Measurements from ENCODE around the gene STIM2. TPM values are rescaled to one million over a fixed set of nuclear protein-coding genes. Genes with fewer than 3 reads are reported as not detected.
"Not testable (repeated sequence)": the region's sequence is repeated elsewhere in the genome, so short reads cannot be mapped to it uniquely, and the experiment has no call there.

STIM2 gene
- total RNA-seq, 1 donor from 2014 or later = 54.0 TPM

- no peak for DNase-seq (ENCODE audit: low spot score)
Measured at GRCh38 chr4:26867914-26868684, 7.5 kb downstream of the STIM2 start.

DNA sequence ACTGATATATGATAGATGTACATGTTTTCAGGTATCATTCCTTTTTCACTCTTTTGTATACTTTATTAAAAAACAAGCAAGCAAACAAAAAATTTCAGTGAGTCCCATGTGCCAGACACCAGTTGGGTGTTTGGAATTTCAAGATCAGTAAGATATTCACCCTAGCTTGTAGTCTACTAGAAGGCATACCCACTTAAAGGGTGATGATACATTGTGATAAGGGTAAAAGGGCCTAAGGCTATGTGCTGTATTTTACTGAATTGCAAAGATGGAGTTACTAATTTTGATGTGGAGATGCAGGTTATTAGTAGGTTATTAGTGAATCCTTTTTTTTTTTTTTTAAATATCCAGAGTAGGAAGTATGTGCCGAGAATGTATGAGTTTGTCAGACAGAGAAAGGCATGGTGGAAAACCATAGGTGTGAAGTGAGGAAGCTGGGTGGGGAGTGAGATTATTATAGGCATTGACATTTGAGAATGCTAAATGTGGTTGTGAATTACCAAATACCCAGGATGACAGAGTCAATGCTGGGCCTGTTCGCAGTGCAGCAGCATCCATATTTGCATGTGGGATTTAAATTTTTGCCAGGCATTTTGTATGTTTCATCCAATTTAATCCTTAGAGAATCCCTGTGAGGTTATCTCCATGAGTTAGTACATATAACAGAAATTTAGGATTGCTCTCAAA is 10.1 kb downstream of the STIM2 start:
- DNase-seq (ENCODE audit: low spot score) = no peak

GRCh38 chr4:26871611-26872010 is 11.0 kb downstream of the STIM2 start:
- no peak for DNase-seq (ENCODE audit: low spot score)

DNA sequence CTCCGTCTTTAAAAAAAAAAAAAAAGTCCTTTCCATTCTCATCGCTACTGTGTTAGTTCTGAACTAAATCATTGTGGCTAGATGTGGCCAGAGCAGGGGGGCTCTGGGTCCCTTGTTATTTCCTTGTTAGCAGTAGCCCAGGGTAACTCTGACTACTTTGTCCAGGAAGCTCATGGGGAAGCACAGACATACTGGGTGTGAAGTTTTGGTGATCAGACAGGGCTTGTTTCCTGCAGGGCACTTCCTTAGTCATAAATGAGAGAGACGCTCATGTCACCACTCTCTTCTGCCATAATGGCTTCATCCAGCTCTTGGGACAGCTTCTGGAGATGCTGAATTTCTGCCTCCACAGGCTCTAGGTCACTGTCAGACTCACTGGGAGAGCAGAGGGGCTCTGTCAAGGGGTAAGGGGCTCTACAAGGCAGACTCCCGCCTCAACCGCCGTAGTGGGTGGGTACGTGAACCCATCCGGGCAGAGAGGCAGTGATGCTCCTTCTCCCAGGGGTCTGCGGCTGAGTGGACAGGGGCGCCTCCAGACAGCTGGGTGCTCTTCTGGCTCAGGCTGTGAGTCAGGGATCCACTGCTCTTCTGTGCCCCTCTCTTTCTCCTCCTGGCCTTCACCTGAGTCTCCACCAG is 12.9 kb downstream of the STIM2 start:
- no peak for DNase-seq (ENCODE audit: low spot score)

- no peak for DNase-seq (ENCODE audit: low spot score)
Measured at GRCh38 chr4:26874110-26874509, 13.5 kb downstream of the STIM2 start.

- no peak for DNase-seq (ENCODE audit: low spot score)
Measured at GRCh38 chr4:26877406-26877805, 16.8 kb downstream of the STIM2 start.

GRCh38 chr4:26877961-26878360 is 17.3 kb downstream of the STIM2 start:
- no peak for DNase-seq (ENCODE audit: low spot score)

GRCh38 chr4:26878794-26879391 is 18.3 kb downstream of the STIM2 start:
- no peak for DNase-seq (ENCODE audit: low spot score)

- no peak for DNase-seq (ENCODE audit: low spot score)
Measured at GRCh38 chr4:26879805-26880204, 19.2 kb downstream of the STIM2 start.

DNA sequence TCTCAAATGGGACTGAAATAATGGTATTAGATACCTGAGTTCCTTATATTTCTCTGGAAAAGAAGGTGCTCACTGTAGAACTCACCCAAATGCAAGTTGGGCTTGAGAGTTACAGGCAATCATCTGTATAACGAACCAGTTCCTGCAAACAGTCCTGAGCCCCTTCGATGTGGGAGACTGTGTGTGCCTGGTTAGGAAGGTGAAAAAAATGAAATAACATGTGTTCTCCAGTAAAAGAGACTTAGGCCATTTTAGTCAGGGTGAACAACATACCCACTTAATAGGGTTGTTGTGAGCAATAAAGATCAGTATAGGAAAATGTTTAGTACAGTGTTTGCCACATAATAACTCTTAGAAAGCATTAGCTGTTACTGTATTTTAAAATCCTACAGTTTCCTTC is 23.4 kb downstream of the STIM2 start:
- DNase-seq (ENCODE audit: low spot score) = no peak

DNA sequence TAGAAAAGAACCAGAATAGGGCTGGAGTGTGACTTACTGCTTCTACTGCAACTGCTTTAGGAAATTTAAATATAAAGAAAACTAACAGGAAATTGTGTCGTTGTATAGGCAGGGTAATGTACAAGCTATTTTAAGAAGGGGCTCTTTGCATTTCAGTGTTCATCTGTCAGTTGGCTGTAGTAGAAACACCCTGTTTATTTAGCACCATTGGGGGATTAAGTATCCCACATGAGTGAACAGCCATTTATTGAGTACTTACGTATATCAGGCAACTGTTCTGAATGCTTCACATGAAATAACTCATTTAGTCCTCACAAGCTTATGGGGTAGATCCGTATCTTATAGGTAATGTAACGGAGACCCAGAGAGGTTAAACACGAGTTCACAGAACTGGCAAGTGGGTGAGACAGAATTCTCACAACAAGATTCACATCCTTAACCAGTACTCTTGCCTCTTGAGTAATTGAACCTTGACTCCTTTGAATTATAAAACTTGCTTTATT is 23.9 kb downstream of the STIM2 start:
- DNase-seq (ENCODE audit: low spot score) = no peak

GRCh38 chr4:26885912-26886274 is 25.3 kb downstream of the STIM2 start:
- DNase-seq (ENCODE audit: low spot score) = no peak

- no peak for DNase-seq (ENCODE audit: low spot score)
Measured at GRCh38 chr4:26887143-26887542, 26.5 kb downstream of the STIM2 start.

- DNase-seq (ENCODE audit: low spot score) = no peak
Measured at GRCh38 chr4:26887809-26888208, 27.2 kb downstream of the STIM2 start.

DNA sequence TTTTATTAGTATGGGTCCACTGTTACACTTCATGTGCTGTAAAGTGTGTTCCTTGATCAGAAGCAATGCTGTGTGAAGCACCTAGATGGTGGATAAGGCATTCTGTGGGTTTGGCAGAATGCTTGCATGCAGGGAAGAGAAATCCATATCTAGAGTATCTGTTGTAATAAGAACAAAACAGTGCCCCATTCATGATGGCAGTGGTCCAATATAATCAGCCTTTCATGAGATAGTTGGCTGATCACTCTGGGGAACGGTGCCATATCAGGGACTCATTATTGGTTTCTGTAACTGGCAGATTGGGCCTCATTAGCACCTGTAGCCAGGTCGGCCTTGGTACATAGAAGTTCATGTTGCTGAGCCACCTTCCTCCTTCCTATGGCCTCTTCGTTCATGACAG is 28.7 kb downstream of the STIM2 start:
- no peak for DNase-seq (ENCODE audit: low spot score)

GRCh38 chr4:26891054-26891453 is 30.4 kb downstream of the STIM2 start:
- no peak for DNase-seq (ENCODE audit: low spot score)

DNA sequence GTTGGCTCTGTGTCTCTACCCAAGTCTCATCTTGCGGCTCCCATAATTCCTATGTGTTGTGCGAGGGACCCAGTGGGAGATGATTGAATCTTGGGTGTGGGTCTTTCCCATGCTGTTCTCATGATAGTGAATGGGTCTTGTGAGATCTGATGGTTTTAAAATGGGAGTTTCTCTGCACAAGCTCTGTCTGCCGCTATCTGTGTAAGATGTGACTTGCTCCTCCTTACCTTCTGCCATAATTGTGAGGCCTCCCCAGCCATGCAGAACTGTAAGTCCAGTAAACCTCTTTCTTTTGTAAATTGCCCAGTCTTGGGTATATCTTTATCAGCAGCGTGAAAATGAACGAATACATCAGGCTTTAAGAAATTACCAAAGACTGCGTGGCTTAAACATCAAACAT is 31.2 kb downstream of the STIM2 start:
- DNase-seq (ENCODE audit: low spot score) = no peak

DNA sequence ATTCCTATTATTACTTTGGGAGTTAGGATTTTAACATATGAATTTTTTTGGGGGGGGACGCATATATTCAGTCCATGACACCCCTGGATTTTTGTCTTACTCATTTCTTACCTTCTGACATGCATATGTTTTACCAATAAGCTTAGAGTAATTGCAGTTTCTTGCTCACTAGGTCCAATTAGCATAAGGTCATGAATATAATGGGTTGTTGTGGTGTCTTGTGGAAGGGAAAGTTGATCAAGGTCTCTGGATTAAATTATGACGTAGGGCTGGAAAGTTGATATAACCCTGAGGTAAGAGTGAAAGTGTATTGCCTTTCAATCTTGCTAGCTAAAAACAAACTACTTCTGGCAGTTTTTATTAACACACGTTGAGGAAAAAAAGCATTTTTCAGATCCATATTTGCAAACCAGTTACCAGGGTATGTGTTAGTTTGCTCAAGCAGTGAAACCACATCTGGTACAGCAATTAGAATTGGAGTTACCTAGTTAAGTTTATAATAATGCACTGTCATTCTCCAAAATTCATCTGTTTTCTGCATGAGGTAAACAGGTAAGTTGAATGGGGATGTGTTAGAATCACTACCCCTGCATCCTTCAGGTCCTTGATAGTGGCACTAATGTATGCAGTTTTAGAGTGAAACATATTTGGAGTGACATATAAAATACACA is 32.0 kb downstream of the STIM2 start:
- no peak for DNase-seq (ENCODE audit: low spot score)

DNA sequence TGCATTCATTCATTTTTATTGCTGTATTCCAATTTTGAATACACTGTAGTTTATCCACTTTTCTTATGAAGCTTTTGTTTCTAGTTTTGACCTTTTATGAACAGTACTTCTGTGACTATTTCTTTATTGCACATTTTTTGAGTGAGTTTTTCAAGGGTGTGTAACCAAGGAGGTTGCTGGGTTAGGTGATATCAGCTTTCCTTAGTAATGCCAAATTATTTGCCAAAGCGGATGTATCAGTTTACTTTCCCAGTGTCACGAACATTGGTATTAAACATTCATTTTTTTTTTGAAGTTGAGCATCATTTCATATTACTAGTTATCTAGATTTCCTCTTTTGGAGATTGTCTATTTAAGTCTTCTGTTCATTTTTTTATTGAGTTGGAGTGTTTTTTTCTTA is 32.9 kb downstream of the STIM2 start:
- no peak for DNase-seq (ENCODE audit: low spot score)

- DNase-seq (ENCODE audit: low spot score) = not testable (repeated sequence)
Measured at GRCh38 chr4:26894881-26895280, 34.2 kb downstream of the STIM2 start.

DNA sequence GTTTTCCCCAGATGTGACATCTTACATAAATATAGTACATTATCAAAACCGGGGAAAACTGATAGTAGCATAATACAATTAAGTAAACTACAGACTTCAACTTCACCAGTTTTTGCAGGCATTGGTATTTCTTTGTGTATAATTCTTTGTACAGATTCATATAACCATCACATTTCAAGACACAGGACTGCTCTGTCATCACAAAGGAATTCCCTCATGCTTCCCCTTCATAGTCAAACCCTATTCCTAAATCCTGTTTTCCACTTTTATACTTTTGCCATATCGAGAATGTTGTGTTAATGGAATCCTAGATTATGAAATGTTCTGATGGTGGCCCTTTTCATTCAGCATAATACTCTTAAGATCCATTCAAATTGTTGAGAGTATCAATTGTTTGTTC is 36.0 kb downstream of the STIM2 start:
- no peak for DNase-seq (ENCODE audit: low spot score)

DNA sequence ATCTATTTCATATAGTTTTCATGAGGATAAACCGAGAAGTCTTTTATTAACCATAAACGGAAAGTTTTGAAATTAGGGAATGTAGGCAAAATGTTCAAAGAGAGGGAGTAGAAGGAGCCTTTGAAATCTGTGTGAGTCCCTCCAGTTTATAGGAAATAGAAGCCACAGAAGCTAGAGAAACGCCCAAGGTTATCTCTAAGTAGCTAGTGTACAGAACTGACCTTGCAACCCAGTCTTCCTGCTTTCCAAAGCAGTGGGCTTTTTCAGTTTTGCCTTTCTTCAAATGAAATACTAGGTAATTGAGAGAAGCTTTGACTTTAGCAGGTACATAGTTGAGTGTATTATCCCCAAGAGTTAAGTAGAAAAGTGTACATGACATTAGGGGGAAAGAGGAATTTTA is 39.4 kb downstream of the STIM2 start:
- DNase-seq (ENCODE audit: low spot score) = no peak
